ENCODE data around the gene GAGE12E.
"Not testable (repeated sequence)": the region's sequence is repeated elsewhere in the genome, so short reads cannot be mapped to it uniquely, and the experiment has no call there.

Gene GAGE12E, protein sequence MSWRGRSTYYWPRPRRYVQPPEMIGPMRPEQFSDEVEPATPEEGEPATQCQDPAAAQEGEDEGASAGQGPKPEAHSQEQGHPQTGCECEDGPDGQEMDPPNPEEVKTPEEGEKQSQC

GRCh38 chrX:49550989-49551388 is at the start of gene GAGE12E:
GAGE12E (plus strand) TSS chrX:49551289; CDS start chrX:49552444, 1,155 bp downstream.
- DNase-seq, result not testable (repeated sequence)

DNA sequence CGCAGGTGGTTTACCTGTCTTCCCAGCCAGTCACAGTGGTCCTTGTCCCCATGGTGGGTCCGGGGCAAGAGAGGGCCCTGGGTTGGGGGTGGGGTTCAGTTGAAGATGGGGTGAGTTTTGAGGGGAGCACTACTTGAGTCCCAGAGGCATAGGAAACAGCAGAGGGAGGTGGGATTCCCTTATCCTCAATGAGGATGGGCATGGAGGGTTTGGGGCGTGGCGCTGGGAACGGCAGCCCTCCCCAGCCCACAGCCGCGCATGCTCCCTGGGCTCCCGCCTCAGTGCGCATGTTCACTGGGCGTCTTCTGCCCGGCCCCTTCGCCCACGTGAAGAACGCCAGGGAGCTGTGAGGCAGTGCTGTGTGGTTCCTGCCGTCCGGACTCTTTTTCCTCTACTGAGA is 19.2 kb upstream of the GAGE12E start, which contains the start of gene GAGE12C:
Gene GAGE12C, plus strand, starts transcription at position 301 of the 400 bp plus-strand sequence. CDS start 1,155 bp downstream, outside the sequence.
- DNase-seq, result not testable (repeated sequence)

DNA sequence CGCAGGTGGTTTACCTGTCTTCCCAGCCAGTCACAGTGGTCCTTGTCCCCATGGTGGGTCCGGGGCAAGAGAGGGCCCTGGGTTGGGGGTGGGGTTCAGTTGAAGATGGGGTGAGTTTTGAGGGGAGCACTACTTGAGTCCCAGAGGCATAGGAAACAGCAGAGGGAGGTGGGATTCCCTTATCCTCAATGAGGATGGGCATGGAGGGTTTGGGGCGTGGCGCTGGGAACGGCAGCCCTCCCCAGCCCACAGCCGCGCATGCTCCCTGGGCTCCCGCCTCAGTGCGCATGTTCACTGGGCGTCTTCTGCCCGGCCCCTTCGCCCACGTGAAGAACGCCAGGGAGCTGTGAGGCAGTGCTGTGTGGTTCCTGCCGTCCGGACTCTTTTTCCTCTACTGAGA is 9.7 kb upstream of the GAGE12E start, which contains the start of gene GAGE12D:
Gene GAGE12D, plus strand, starts transcription at position 301 of the 400 bp plus-strand sequence. CDS start 1,155 bp downstream, outside the sequence.
- DNase-seq, result not testable (repeated sequence)

- DNase-seq, result not testable (repeated sequence)
Measured at GRCh38 chrX:49560542-49560941, 9.5 kb downstream of the GAGE12E start, which contains the start of gene GAGE12F. GAGE12F (plus strand) TSS chrX:49560842; CDS start chrX:49561997, 1,155 bp downstream.

DNA sequence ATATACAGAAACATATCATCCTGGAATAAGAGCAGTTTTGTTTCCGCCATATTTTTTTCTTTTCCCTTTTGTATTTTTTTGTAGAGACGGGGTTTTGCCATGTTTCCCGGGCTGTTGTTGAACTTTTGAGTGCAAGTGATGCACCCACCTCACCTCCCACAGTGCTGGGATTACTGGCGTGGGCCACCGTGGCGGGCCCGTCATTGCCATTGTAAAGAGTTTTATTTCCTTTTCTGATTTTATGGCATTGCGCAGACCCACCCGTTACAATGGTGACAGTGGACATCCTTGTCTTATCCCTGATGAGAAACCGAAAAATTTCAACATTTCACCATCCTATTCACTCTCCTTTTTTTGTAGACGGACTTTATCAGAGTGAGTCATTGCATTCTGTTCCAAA is 17.6 kb downstream of the GAGE12E start:
- DNase-seq, result not testable (repeated sequence)

DNA sequence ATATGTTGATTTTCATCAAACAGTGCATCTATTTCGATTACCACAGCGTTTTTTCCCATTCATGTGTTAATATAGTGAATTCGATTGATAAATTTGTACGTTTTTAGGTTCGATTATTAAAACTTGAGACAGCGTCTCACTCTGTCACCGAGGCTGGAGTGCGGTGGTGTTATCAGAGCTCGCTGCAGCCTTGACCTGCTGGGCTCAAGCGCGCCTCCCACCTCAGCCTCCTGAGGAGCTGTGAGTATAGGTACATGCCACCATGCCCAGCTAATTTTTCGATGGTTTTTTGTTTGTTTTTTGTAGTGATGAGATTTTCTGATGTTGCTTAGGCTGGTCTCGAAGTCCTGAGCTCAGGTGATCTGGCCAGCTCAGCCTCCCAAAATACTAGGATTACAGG is 18.1 kb downstream of the GAGE12E start:
- not testable (repeated sequence) for DNase-seq

DNA sequence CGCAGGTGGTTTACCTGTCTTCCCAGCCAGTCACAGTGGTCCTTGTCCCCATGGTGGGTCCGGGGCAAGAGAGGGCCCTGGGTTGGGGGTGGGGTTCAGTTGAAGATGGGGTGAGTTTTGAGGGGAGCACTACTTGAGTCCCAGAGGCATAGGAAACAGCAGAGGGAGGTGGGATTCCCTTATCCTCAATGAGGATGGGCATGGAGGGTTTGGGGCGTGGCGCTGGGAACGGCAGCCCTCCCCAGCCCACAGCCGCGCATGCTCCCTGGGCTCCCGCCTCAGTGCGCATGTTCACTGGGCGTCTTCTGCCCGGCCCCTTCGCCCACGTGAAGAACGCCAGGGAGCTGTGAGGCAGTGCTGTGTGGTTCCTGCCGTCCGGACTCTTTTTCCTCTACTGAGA is 19.0 kb downstream of the GAGE12E start, which contains the start of gene GAGE12G:
Gene GAGE12G, plus strand, starts transcription at position 301 of the 400 bp plus-strand sequence. CDS start 1,155 bp downstream, outside the sequence.
- DNase-seq, result not testable (repeated sequence)

DNA sequence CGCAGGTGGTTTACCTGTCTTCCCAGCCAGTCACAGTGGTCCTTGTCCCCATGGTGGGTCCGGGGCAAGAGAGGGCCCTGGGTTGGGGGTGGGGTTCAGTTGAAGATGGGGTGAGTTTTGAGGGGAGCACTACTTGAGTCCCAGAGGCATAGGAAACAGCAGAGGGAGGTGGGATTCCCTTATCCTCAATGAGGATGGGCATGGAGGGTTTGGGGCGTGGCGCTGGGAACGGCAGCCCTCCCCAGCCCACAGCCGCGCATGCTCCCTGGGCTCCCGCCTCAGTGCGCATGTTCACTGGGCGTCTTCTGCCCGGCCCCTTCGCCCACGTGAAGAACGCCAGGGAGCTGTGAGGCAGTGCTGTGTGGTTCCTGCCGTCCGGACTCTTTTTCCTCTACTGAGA is 28.6 kb downstream of the GAGE12E start, which contains the start of gene GAGE12H:
Gene GAGE12H, plus strand, starts transcription at position 301 of the 400 bp plus-strand sequence. CDS start 1,155 bp downstream, outside the sequence.
- not testable (repeated sequence) for DNase-seq

DNA sequence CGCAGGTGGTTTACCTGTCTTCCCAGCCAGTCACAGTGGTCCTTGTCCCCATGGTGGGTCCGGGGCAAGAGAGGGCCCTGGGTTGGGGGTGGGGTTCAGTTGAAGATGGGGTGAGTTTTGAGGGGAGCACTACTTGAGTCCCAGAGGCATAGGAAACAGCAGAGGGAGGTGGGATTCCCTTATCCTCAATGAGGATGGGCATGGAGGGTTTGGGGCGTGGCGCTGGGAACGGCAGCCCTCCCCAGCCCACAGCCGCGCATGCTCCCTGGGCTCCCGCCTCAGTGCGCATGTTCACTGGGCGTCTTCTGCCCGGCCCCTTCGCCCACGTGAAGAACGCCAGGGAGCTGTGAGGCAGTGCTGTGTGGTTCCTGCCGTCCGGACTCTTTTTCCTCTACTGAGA is 38.1 kb downstream of the GAGE12E start, which contains the start of gene GAGE2A:
Gene GAGE2A, plus strand, starts transcription at position 301 of the 400 bp plus-strand sequence. CDS start 1,155 bp downstream, outside the sequence.
- DNase-seq, result not testable (repeated sequence)

GRCh38 chrX:49589769-49590478 is 38.8 kb downstream of the GAGE12E start:
- not testable (repeated sequence) for DNase-seq

DNA sequence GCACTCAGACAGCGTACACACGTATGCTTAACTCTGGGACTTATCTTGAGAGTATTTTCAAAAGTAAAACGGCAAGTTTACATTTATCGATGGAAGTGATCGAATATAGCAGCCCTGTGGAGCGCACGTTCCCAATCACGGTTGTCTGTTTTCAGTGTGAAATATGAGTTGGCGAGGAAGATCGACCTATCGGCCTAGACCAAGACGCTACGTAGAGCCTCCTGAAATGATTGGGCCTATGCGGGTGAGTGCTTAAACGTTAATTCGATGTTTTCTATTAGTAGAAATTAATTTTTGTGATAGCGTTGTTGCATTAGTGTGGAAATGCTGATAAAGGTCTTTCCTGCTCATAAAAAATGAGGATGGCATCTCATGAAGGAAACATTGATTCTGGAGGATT is 39.4 kb downstream of the GAGE12E start:
- not testable (repeated sequence) for DNase-seq

- not testable (repeated sequence) for DNase-seq
Measured at GRCh38 chrX:49598720-49599119, 47.6 kb downstream of the GAGE12E start, which contains the start of gene GAGE1. GAGE1 (plus strand) TSS chrX:49599020; CDS start chrX:49600175, 1,155 bp downstream.

All from T1000 (cell line).